Inferior parietal cortex (tissue), 1 donor: ENCODE data around the gene SMAD7.

Source experiments
- DNase-seq: peaks from one replicate; pipeline ENCODE4 v3.0.0-alpha.2; 2016; ENCODE audit errors: extremely low spot score

SMAD7 gene

GRCh38 chr18:48959921-48960920, 9.5 kb upstream of the SMAD7 start:
- no peak for DNase-seq

- DNase-seq = no peak
These were observed 8.8 kb upstream of the SMAD7 start for GRCh38 chr18:48959551-48959920.

GRCh38 chr18:48958951-48959350, 8.2 kb upstream of the SMAD7 start:
- no peak for DNase-seq

GRCh38 chr18:48957616-48958015, 6.9 kb upstream of the SMAD7 start:
- DNase-seq = no peak

GRCh38 chr18:48957136-48957535, 6.4 kb upstream of the SMAD7 start:
- DNase-seq = no peak

- DNase-seq = no peak
These were observed 5.6 kb upstream of the SMAD7 start for GRCh38 chr18:48956356-48956755.

GRCh38 chr18:48955830-48956261, 5.1 kb upstream of the SMAD7 start:
- DNase-seq = no peak

GRCh38 chr18:48954886-48955819, 4.4 kb upstream of the SMAD7 start:
- DNase-seq = no peak

GRCh38 chr18:48953104-48953706, 2.4 kb upstream of the SMAD7 start:
- no peak for DNase-seq

GRCh38 chr18:48952287-48953103, 1.7 kb upstream of the SMAD7 start:
- no peak for DNase-seq

GRCh38 chr18:48951448-48952286, 902 bp upstream of the SMAD7 start:
- DNase-seq = peak; percentile 81

- DNase-seq = no peak
These were observed 894 bp downstream of the SMAD7 start for GRCh38 chr18:48949606-48950535.

GRCh38 chr18:48949050-48949605, 1.6 kb downstream of the SMAD7 start:
- DNase-seq = no peak

GRCh38 chr18:48948112-48949049, 2.4 kb downstream of the SMAD7 start:
- DNase-seq = no peak

GRCh38 chr18:48947560-48947959, 3.2 kb downstream of the SMAD7 start:
- no peak for DNase-seq

- no peak for DNase-seq
These were observed 3.7 kb downstream of the SMAD7 start for GRCh38 chr18:48947092-48947491.

GRCh38 chr18:48946329-48946835, 4.4 kb downstream of the SMAD7 start:
- DNase-seq = no peak

GRCh38 chr18:48945953-48946217, 4.9 kb downstream of the SMAD7 start:
- DNase-seq = no peak
